ENCODE measurements around the gene PTPN11.
"Not testable (repeated sequence)": the region's sequence is repeated elsewhere in the genome, so short reads cannot be mapped to it uniquely, and the experiment has no call there.

PTPN11 gene

GRCh38 chr12:112386726-112387125, 32.0 kb upstream of the PTPN11 start:
- Histone ChIP-seq H3K36me3 (ENCODE audit: control insufficient read depth in 1 of 2, insufficient read depth in 2 of 2, low read length in 2 of 2) (no peaks in the 10 kb centered on the region), H3K4me3 (ENCODE audit: low read depth in 1 of 2, low read length in 2 of 2) (no peak overlapping the region), H3K9ac (ENCODE audit: low read depth in 1 of 2, low read length in 2 of 2) (no peak overlapping the region), H3K9me3 (ENCODE audit: control insufficient read depth in 1 of 2, low read length in 2 of 2) (no peaks in the 10 kb centered on the region), H3K27ac (ENCODE audit: low read depth, low read length) (no peak overlapping the region), H3K27me3 (ENCODE audit: control insufficient read depth in 1 of 2, insufficient read depth in 2 of 2, low read length in 2 of 2) (peaks cover 0 to 4% of the 10 kb centered on the region in 2 donors), H3K4me1 (ENCODE audit: control insufficient read depth in 1 of 2, insufficient read depth in 2 of 2, low read length in 2 of 2) (peaks cover 0 to 4% of the 10 kb centered on the region in 2 donors)

- H3K4me1 ChIP-seq (ENCODE audit: control insufficient read depth in 1 of 2, insufficient read depth in 2 of 2, low read length in 2 of 2) = no peaks in the 10 kb centered on the region
- no peak overlapping the region for H3K4me3 ChIP-seq (ENCODE audit: low read depth in 1 of 2, low read length in 2 of 2)
- peaks cover 0 to 4% of the 10 kb centered on the region in 2 donors for H3K27me3 ChIP-seq (ENCODE audit: control insufficient read depth in 1 of 2, insufficient read depth in 2 of 2, low read length in 2 of 2)
- no peaks in the 10 kb centered on the region for H3K36me3 ChIP-seq (ENCODE audit: control insufficient read depth in 1 of 2, insufficient read depth in 2 of 2, low read length in 2 of 2)
- no peak overlapping the region for H3K27ac ChIP-seq (ENCODE audit: low read depth, low read length)
- H3K9ac ChIP-seq (ENCODE audit: low read depth in 1 of 2, low read length in 2 of 2) = no peak overlapping the region
- no peaks in the 10 kb centered on the region for H3K9me3 ChIP-seq (ENCODE audit: control insufficient read depth in 1 of 2, low read length in 2 of 2)
These were observed 29.5 kb upstream of the PTPN11 start for GRCh38 chr12:112389228-112389627.

GRCh38 chr12:112389922-112390654, 28.7 kb upstream of the PTPN11 start:
- not testable (repeated sequence) for H3K4me3 ChIP-seq (ENCODE audit: low read depth in 1 of 2, low read length in 2 of 2); H3K9me3 ChIP-seq (ENCODE audit: control insufficient read depth in 1 of 2, low read length in 2 of 2); H3K27ac ChIP-seq (ENCODE audit: low read depth, low read length)

GRCh38 chr12:112393328-112393727, 25.4 kb upstream of the PTPN11 start:
- H3K4me3 ChIP-seq (ENCODE audit: low read depth in 1 of 2, low read length in 2 of 2) = no peak overlapping the region
- H3K9me3 ChIP-seq (ENCODE audit: control insufficient read depth in 1 of 2, low read length in 2 of 2) = no peaks in the 10 kb centered on the region
- H3K27me3 ChIP-seq (ENCODE audit: control insufficient read depth in 1 of 2, insufficient read depth in 2 of 2, low read length in 2 of 2) = peaks cover 0 to 3% of the 10 kb centered on the region in 2 donors
- no peaks in the 10 kb centered on the region for H3K36me3 ChIP-seq (ENCODE audit: control insufficient read depth in 1 of 2, insufficient read depth in 2 of 2, low read length in 2 of 2)
- H3K4me1 ChIP-seq (ENCODE audit: control insufficient read depth in 1 of 2, insufficient read depth in 2 of 2, low read length in 2 of 2) = no peaks in the 10 kb centered on the region
- no peak overlapping the region for H3K9ac ChIP-seq (ENCODE audit: low read depth in 1 of 2, low read length in 2 of 2)
- no peak overlapping the region for H3K27ac ChIP-seq (ENCODE audit: low read depth, low read length)

More at GRCh38 chr12:112389922-112390654, 28.7 kb upstream of the PTPN11 start:
- H3K27me3 ChIP-seq (ENCODE audit: control insufficient read depth in 1 of 2, insufficient read depth in 2 of 2, low read length in 2 of 2); H3K36me3 ChIP-seq (ENCODE audit: control insufficient read depth in 1 of 2, insufficient read depth in 2 of 2, low read length in 2 of 2); H3K9ac ChIP-seq (ENCODE audit: low read depth in 1 of 2, low read length in 2 of 2); H3K4me1 ChIP-seq (ENCODE audit: control insufficient read depth in 1 of 2, insufficient read depth in 2 of 2, low read length in 2 of 2): not testable (repeated sequence)

GRCh38 chr12:112401054-112401453, 17.7 kb upstream of the PTPN11 start:
- no peak overlapping the region for H3K9ac ChIP-seq (ENCODE audit: low read depth in 1 of 2, low read length in 2 of 2)
- H3K36me3 ChIP-seq (ENCODE audit: control insufficient read depth in 1 of 2, insufficient read depth in 2 of 2, low read length in 2 of 2) = peaks cover 15 to 20% of the 10 kb centered on the region in 2 donors
- no peak overlapping the region for H3K4me3 ChIP-seq (ENCODE audit: low read depth in 1 of 2, low read length in 2 of 2)
- no peaks in the 10 kb centered on the region for H3K27me3 ChIP-seq (ENCODE audit: control insufficient read depth in 1 of 2, insufficient read depth in 2 of 2, low read length in 2 of 2)
- H3K4me1 ChIP-seq (ENCODE audit: control insufficient read depth in 1 of 2, insufficient read depth in 2 of 2, low read length in 2 of 2) = no peaks in the 10 kb centered on the region
- no peak overlapping the region for H3K27ac ChIP-seq (ENCODE audit: low read depth, low read length)
- no peaks in the 10 kb centered on the region for H3K9me3 ChIP-seq (ENCODE audit: control insufficient read depth in 1 of 2, low read length in 2 of 2)

GRCh38 chr12:112401903-112402498, 16.7 kb upstream of the PTPN11 start:
- H3K9me3 ChIP-seq (ENCODE audit: control insufficient read depth in 1 of 2, low read length in 2 of 2) = no peaks in the 10 kb centered on the region

GRCh38 chr12:112406519-112407488, 11.9 kb upstream of the PTPN11 start:
- H3K4me3 ChIP-seq (ENCODE audit: low read depth in 1 of 2, low read length in 2 of 2) = no peak overlapping the region

More at GRCh38 chr12:112401903-112402498, 16.7 kb upstream of the PTPN11 start:
- no peak overlapping the region for H3K27ac ChIP-seq (ENCODE audit: low read depth, low read length)
- H3K4me1 ChIP-seq (ENCODE audit: control insufficient read depth in 1 of 2, insufficient read depth in 2 of 2, low read length in 2 of 2) = peaks cover 2 to 5% of the 10 kb centered on the region in 2 donors
- H3K27me3 ChIP-seq (ENCODE audit: control insufficient read depth in 1 of 2, insufficient read depth in 2 of 2, low read length in 2 of 2) = no peaks in the 10 kb centered on the region
- no peak overlapping the region for H3K4me3 ChIP-seq (ENCODE audit: low read depth in 1 of 2, low read length in 2 of 2)
- H3K36me3 ChIP-seq (ENCODE audit: control insufficient read depth in 1 of 2, insufficient read depth in 2 of 2, low read length in 2 of 2) = peaks cover 24 to 30% of the 10 kb centered on the region in 2 donors
- no peak overlapping the region for H3K9ac ChIP-seq (ENCODE audit: low read depth in 1 of 2, low read length in 2 of 2)

GRCh38 chr12:112407683-112408082, 11.1 kb upstream of the PTPN11 start:
- H3K27ac ChIP-seq (ENCODE audit: low read depth, low read length); H3K27me3 ChIP-seq (ENCODE audit: control insufficient read depth in 1 of 2, insufficient read depth in 2 of 2, low read length in 2 of 2); H3K9me3 ChIP-seq (ENCODE audit: control insufficient read depth in 1 of 2, low read length in 2 of 2): not testable (repeated sequence)
- peaks cover 35 to 41% of the 10 kb centered on the region in 2 donors for H3K36me3 ChIP-seq (ENCODE audit: control insufficient read depth in 1 of 2, insufficient read depth in 2 of 2, low read length in 2 of 2)
- H3K9ac ChIP-seq (ENCODE audit: low read depth in 1 of 2, low read length in 2 of 2) = peak overlapping the region; percentile 17 to 93
- peaks cover 15 to 17% of the 10 kb centered on the region in 2 donors for H3K4me1 ChIP-seq (ENCODE audit: control insufficient read depth in 1 of 2, insufficient read depth in 2 of 2, low read length in 2 of 2)
- H3K4me3 ChIP-seq (ENCODE audit: low read depth in 1 of 2, low read length in 2 of 2) = peak overlapping the region; percentile 86 to 99

More at GRCh38 chr12:112406519-112407488, 11.9 kb upstream of the PTPN11 start:
- Histone ChIP-seq H3K4me1 (ENCODE audit: control insufficient read depth in 1 of 2, insufficient read depth in 2 of 2, low read length in 2 of 2) (peaks cover 15 to 17% of the 10 kb centered on the region in 2 donors), H3K9ac (ENCODE audit: low read depth in 1 of 2, low read length in 2 of 2) (peak overlapping the region; percentile 17 to 93), H3K36me3 (ENCODE audit: control insufficient read depth in 1 of 2, insufficient read depth in 2 of 2, low read length in 2 of 2) (peaks cover 35 to 41% of the 10 kb centered on the region in 2 donors), H3K27ac (ENCODE audit: low read depth, low read length) (no peak overlapping the region), H3K27me3 (ENCODE audit: control insufficient read depth in 1 of 2, insufficient read depth in 2 of 2, low read length in 2 of 2) (no peaks in the 10 kb centered on the region), H3K9me3 (ENCODE audit: control insufficient read depth in 1 of 2, low read length in 2 of 2) (no peaks in the 10 kb centered on the region)

GRCh38 chr12:112408621-112409020, 10.1 kb upstream of the PTPN11 start:
- peak overlapping the region; percentile 93 for H3K9ac ChIP-seq (ENCODE audit: low read depth in 1 of 2, low read length in 2 of 2)
- no peaks in the 10 kb centered on the region for H3K9me3 ChIP-seq (ENCODE audit: control insufficient read depth in 1 of 2, low read length in 2 of 2)
- peak overlapping the region; percentile 86 to 99 for H3K4me3 ChIP-seq (ENCODE audit: low read depth in 1 of 2, low read length in 2 of 2)
- H3K27ac ChIP-seq (ENCODE audit: low read depth, low read length) = peak overlapping the region; percentile 83
- peaks cover 35 to 41% of the 10 kb centered on the region in 2 donors for H3K36me3 ChIP-seq (ENCODE audit: control insufficient read depth in 1 of 2, insufficient read depth in 2 of 2, low read length in 2 of 2)
- no peaks in the 10 kb centered on the region for H3K27me3 ChIP-seq (ENCODE audit: control insufficient read depth in 1 of 2, insufficient read depth in 2 of 2, low read length in 2 of 2)
- peaks cover 15 to 17% of the 10 kb centered on the region in 2 donors for H3K4me1 ChIP-seq (ENCODE audit: control insufficient read depth in 1 of 2, insufficient read depth in 2 of 2, low read length in 2 of 2)
